Placental pericyte (primary cell): ENCODE measurements around the gene CFP. TPM values are rescaled to one million over a fixed set of nuclear protein-coding genes. Genes with fewer than 3 reads are reported as not detected.

Experiments used
- small RNA-seq: library from RNA; depleted of rRNA; stranded (forward); fragments of <200 nt; gene quantifications from one replicate; pipeline ENCODE3, GENCODE V24; 2012; ENCODE audit warnings: low replicate concordance
- total RNA-seq: library from RNA; depleted of rRNA; stranded (reverse); fragments of >200 nt; gene quantifications from 2 replicates; pipeline ENCODE4 v1.2.3, GENCODE V29; 2012

CFP gene
- total RNA-seq, result 0.22 and 0.57 TPM in 2 replicates

DNA sequence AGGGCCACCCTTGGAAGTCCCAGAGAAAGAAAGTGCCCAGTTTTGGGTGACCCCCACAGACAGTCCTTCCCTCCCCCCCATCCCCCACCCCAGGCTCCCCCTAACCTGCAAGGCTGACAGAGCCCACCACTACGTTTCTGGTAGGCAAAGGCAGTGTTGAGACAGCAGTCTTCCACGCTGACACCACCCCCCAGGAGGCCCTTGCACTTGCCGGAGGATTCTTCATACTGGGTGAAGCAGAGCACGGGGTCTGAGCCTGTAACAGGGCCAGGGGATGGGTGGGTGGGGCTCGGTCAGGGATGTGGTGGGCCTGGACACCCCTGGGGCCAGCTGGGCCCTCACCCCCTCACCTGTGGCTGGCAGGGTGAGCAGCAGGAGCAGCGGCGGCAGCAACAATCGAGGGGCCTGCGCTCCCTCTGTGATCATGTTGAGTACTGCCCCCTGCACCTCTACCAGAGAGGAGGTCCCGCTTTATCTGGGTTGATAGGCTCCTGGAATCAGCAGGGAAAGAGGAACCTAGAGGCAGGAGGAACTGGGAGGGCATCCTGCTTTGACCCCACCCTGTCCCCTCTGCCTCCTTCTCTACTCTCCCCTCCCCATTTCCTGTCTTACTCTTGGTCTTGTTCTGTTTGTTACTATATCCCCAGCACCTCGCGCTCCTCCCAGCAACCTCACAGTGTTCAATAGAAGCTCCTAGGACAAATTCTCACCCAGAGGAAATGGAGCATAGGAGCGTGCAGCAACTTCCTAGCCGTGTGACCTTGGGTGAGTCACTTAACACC, at the start of gene CFP:
Gene CFP, minus strand, starts transcription at position 512 of the 782 bp plus-strand sequence. Its CDS starts 86 bp downstream, at position 426.

DNA sequence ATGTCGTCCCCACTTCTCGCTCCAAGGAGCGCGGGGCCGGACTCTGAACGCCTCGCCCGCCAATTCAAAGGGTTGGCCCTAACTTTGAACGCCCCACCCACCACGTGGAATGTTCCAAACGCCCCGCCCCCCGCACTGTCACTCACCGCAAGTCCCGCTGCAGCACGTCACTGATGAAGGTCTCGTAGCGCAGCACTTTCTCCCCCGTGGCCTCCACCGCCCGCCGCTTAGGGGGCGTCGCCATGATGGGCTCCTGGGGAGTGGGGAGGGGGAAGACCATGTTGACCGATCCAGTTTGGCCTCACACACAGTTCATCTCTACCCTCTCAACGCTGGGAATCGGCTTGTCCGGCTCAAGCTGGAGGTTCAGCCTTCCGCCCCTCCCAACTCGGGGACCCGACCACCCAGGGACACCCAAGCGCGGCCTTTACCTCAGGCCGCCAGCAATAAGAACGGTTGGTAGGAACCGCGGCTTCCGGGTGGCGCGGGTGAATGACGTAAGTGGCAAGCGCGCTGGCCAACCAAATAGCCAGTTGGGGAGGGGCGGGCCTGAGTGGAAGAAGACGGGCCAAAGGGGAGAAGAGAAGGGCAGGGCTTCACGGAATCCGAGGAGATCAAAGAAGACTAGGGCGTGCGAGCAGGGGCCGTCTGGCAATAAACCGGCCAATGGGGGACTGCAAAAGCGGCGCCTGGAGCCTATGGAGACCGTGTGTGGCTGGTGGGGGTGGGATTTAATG, 29.1 kb upstream of the CFP start, which contains the start of gene UXT:
Gene UXT, minus strand, starts transcription at position 497 of the 737 bp plus-strand sequence. Its CDS starts 253 bp downstream, at position 244.

DNA sequence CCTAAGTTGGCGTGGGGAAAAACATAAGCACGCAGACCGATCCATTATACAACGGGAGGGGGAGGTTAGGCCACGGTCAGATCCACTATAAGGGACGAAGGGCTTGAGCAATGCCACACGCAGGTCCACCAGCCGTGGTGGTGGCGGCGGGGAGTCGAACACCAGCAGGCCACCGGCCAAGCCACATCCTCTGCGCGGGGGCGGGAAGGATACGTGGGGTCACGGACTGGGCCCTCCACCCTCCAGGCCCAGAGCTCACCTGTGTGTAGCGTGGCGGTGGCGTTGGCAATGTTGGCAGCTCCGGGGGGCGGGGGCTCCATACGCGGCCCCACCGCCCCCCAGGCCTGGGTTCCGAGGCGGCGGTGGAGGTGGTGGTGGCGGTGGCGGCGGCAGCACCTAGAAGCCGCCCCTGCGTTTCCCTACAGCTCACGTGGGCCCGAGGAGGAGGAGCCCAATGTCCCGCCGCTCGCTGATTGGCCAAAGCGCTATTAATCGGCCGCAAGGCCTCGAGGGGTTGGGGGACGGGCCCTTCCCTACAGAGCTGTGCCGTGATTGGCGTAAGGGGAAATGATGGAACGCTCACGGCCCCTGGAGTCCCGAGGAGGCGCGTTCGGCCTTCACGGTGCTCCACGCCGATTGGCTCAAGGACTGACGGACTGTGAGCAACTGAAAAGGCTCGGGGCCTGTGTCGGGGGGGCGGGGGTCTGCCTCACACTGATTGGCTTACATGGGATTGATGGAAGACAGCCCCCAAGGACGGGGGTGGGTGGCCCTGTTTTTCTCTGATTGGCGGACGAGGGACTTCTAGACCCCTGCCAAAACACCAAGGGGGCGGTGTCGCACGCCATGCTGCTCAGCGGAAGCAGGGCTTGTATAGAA, 20.7 kb upstream of the CFP start, which contains the start of gene ELK1:
Gene ELK1, minus strand, starts transcription at position 400 of the 879 bp plus-strand sequence. CDS start 9,122 bp downstream, outside the sequence.

DNA sequence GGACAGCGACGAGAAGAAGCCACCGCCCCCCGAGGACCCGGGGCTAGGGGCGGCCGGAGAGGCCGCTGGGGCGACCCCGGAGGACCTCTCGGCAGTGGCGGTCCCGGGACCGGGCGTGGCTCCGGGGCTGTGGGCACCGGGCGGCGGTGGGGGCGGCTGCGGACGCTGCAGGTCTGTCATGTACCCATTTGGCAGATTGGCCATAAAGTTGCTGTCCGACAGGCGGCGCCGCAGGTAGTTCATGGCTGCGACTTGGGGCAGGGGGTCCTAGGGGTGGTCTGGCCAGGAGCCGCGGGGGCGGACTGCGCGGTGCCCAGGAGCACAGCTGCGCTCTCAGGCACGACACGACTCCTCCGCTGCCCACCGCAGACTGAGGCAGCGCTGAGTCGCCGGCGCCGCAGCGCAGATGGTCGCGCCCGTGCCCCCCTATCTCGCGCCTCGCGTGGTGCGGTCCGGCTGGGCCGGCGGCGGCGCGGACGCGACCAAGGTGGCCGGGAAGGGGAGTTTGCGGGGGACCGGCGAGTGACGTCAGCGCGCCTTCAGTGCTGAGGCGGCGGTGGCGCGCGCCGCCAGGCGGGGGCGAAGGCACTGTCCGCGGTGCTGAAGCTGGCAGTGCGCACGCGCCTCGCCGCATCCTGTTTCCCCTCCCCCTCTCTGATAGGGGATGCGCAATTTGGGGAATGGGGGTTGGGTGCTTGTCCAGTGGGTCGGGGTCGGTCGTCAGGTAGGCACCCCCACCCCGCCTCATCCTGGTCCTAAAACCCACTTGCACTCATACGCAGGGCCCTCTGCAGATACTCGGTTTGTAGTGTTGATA, 10.0 kb downstream of the CFP start, which contains the start of gene SYN1:
Gene SYN1, minus strand, starts transcription at position 372 of the 817 bp plus-strand sequence. Its CDS starts 129 bp downstream, at position 243.

DNA sequence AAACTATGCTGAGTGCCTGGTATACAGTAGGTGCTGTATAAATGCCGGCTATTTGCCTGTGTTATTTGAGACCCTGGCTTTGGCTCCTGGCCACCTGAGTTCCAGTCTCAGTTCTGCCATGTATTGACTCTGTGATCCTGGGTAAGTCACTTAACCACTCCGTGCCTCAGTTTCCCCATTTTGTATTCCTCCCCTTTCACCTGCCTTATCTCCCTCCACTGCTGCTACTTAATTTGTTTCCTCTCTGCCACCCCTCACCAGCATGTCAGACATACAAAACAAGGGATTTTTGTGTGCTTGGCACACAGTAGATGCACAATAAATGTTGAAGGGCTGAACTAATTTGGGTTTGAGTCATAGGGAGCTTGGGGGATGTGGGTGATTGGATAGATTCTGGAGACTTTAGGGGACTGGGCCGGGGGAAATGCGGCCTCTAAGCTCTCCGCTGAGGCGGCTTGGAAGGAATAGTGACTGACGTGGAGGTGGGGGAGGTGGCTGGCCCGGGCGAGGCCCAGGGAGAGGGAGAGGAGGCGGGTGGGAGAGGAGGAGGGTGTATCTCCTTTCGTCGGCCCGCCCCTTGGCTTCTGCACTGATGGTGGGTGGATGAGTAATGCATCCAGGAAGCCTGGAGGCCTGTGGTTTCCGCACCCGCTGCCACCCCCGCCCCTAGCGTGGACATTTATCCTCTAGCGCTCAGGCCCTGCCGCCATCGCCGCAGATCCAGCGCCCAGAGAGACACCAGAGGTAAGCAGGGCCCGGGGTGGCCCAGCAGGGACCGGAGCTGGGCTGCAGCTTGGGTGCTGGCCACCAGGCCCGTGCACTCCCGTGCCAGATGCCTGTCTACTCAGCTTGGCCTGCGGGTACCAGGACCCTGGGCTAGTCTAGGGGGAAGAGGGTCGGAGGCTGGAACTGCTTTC, 47.7 kb downstream of the CFP start, which contains the start of gene TIMP1:
Gene TIMP1, plus strand, starts transcription at position 706 of the 917 bp plus-strand sequence. CDS start 980 bp downstream, outside the sequence.

Small RNAs within 50 kb of the gene (small RNA-seq; reads per million reads assigned to genes)
- gene MIR4769, result not detected

Other genes with a start within 250 kb of the CFP start
- 7.0 and 10.0 TPM in 2 replicates for gene ZNF41, start 146.7 kb downstream of the CFP start, total RNA-seq
- gene ARAF, start 68.7 kb downstream of the CFP start, total RNA-seq, result 37.2 and 57.3 TPM in 2 replicates
- gene TIMP1, start 47.5 kb downstream of the CFP start, total RNA-seq, result 830 and 1,502 TPM in 2 replicates
- 0.43 and 1.1 TPM in 2 replicates for gene SYN1, start 10.1 kb downstream of the CFP start, total RNA-seq
- 33.9 and 42.4 TPM in 2 replicates for gene ELK1, start 20.6 kb upstream of the CFP start, total RNA-seq
- gene UXT, start 29.2 kb upstream of the CFP start, total RNA-seq, result 58.6 and 98.5 TPM in 2 replicates
- gene ZNF81, start 207.0 kb upstream of the CFP start, total RNA-seq, result 3.5 and 7.7 TPM in 2 replicates